GM21528 (cell line): ENCODE results near the gene GABRA6.

Source experiments
- ATAC-seq: cut with Tn5 transposase; IDR thresholded peaks from one replicate; pipeline ENCODE4 v1.9.1; 2021; ENCODE audit warnings: mild to moderate bottlenecking, moderate library complexity; ENCODE audit not compliant: unreplicated experiment, low FRiP score

Gene GABRA6

GRCh38 chr5:161751265-161751664, 65.7 kb downstream of the GABRA6 start:
- ATAC-seq = no peak
